ENCODE data around the gene TBKBP1. TPM values are rescaled to one million over a fixed set of nuclear protein-coding genes. Genes with fewer than 3 reads are reported as not detected.

The TBKBP1 gene
- total RNA-seq, 2 donors from 2014 or later = 8.0 to 13.2 TPM

DNA sequence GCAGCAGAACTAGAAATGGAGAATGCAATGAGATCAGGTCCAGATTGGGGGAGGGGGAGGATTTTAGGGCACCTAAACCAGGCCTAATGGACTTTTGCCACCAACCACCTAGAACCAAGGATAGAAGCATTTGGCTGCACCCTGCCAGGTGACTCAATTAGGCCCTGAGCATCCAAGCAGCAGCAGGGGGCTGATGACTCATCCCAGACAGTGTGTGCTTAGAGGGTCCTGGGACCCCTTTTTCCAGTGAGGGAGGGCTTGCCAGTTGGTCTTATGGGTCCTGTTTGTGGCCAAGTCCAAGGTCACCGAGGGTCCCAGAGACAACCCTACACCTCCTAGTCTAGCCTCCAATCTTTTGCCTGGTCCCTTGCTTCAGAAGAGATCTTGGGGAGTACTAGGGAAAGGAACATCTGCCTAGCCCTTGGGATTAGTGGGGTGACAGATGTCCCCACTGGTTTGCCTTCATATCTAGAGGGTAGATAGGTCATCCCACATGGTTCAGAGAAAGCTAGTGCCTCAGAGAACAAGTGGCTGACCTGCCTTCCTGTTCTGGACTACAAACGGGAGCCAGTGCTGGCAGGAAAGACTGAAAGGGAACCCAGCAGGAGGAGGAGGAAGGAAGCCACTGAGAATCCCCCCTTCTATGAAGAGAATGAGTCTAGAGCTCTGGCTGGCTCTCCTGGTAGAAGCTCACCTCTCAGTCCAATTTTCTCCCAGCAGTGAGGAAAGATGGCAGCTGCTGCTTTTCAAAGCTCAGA lies 1.6 kb upstream of the TBKBP1 start:
- Histone ChIP-seq H3K9me3 (no peaks in the 10 kb centered on the region), H3K4me3 (no peak overlapping the region), H3K4me1 (peaks cover 29% of the 10 kb centered on the region), H3K27me3 (no peaks in the 10 kb centered on the region), H3K27ac (peak overlapping the region in 3 of 4 donors; percentile 80 to 89 (median 86)), H3K36me3 (replicated peaks in 1 of 2; ENCODE audit: insufficient read depth in 1 of 2, low read depth in 2 of 2) (no peaks in the 10 kb centered on the region)
- DNase-seq (no peak), ATAC-seq (no peak)
- 57 to 61% methylated on average over 1 to 2 of the region's 2 CpGs for WGBS, 2 donors
- intact Hi-C loops (cut with DNase I) = loop anchor here (10.0 kb wide), 1 partner anchor 112 kb away; no protein-coding TSS in a partner anchor
- no peak for TF ChIP-seq POLR2A (IDR thresholded peaks at IDR 0.05)
- TF ChIP-seq, protein P1, sequence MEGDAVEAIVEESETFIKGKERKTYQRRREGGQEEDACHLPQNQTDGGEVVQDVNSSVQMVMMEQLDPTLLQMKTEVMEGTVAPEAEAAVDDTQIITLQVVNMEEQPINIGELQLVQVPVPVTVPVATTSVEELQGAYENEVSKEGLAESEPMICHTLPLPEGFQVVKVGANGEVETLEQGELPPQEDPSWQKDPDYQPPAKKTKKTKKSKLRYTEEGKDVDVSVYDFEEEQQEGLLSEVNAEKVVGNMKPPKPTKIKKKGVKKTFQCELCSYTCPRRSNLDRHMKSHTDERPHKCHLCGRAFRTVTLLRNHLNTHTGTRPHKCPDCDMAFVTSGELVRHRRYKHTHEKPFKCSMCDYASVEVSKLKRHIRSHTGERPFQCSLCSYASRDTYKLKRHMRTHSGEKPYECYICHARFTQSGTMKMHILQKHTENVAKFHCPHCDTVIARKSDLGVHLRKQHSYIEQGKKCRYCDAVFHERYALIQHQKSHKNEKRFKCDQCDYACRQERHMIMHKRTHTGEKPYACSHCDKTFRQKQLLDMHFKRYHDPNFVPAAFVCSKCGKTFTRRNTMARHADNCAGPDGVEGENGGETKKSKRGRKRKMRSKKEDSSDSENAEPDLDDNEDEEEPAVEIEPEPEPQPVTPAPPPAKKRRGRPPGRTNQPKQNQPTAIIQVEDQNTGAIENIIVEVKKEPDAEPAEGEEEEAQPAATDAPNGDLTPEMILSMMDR (IDR thresholded peaks at IDR 0.05) = no peak

DNA sequence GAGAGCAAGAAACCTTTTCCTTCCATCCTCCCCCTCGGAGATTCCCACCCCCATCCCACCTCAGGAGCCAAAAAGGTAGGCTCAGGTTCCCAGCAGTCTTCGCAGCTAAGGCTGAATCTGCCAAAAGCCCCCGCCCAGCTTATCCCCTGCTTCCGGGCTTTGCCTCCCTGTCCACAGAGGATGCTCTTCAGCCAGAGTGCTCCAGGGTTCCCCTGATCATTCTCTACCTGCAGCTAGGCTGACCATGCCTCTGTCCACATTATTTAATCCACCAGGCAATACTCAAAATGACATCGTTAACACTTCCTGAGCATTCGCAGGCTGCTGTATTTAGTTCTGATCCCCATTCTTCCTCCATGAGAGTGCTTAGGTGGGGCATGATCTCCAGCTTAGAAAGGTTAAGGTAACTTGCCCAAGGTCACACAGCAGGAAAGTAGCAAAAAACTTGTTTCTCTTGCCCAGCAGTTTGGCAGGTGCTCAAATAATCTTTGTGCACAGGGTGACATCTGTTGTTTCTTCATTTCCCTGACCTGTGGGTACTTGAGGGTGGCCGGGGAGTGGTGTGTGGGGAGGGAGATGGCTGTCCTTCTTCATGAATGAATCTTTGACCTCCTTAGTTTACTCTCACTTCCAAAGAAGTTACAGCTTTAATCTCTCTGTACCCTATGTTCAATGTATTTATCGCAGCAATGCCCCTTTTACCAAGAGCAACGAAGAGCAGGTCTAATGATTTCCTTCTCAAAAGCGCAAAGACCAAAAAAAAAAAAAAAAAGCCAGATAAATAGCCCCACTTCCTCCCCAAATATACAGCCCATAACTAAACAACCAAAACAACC lies 848 bp upstream of the TBKBP1 start:
- Histone ChIP-seq H3K27me3 (no peaks in the 10 kb centered on the region), H3K36me3 (replicated peaks in 1 of 2; ENCODE audit: insufficient read depth in 1 of 2, low read depth in 2 of 2) (no peaks in the 10 kb centered on the region), H3K27ac (peak overlapping the region; percentile 36 to 89 (median 83)), H3K9me3 (no peaks in the 10 kb centered on the region), H3K4me1 (peaks cover 29% of the 10 kb centered on the region), H3K4me3 (peak overlapping the region; percentile 93 to 99)
- peak; percentile 40 to 66 (median 57) for DNase-seq
- ATAC-seq = peak; percentile 41
- peak in 2 of 3 donors; percentile 35 to 46 for TF ChIP-seq POLR2A (IDR thresholded peaks at IDR 0.05)
- TF ChIP-seq, protein P1 (IDR thresholded peaks at IDR 0.05) = no peak
- WGBS, 2 donors = 19 to 29% methylated on average over 10 of the region's 10 CpGs
- intact Hi-C loops (cut with DNase I) = loop anchor here (10.0 kb wide), 1 partner anchor 112 kb away; no protein-coding TSS in a partner anchor

GRCh38 chr17:47694581-47695428 lies 844 bp downstream of the TBKBP1 start:
- Histone ChIP-seq H3K9me3 (no peaks in the 10 kb centered on the region), H3K27ac (peak overlapping the region; percentile 75 to 89 (median 83)), H3K4me3 (peak overlapping the region; percentile 93 to 99), H3K27me3 (no peaks in the 10 kb centered on the region), H3K36me3 (replicated peaks in 1 of 2; ENCODE audit: insufficient read depth in 1 of 2, low read depth in 2 of 2) (no peaks in the 10 kb centered on the region), H3K4me1 (peaks cover 29% of the 10 kb centered on the region)
- DNase-seq (peak; percentile 52 to 59 (median 56)), ATAC-seq (peak; percentile 31)
- peak in 1 of 3 donors; percentile 7 for TF ChIP-seq POLR2A (IDR thresholded peaks at IDR 0.05)
- TF ChIP-seq, protein P1 (IDR thresholded peaks at IDR 0.05) = no peak
- intact Hi-C loops (cut with DNase I) = loop anchor here (10.0 kb wide), 1 partner anchor 110 kb away; no protein-coding TSS in a partner anchor
- 9 to 24% methylated on average over 16 to 59 of the region's 65 CpGs for WGBS, 2 donors

Data from body of pancreas (tissue), 4 donors.